Stimulated activated CD8-positive, alpha-beta memory T cell treated with anti-CD3 and anti-CD28 coated beads, Interleukin-4, amount 100 ng/mL, for 48 hours (primary cell): ENCODE data around the gene ICAM3.

Experiments
- DNase-seq: peaks from one replicate; pipeline ENCODE4 v3.0.0-alpha.2; 2020

The ICAM3 gene

DNA sequence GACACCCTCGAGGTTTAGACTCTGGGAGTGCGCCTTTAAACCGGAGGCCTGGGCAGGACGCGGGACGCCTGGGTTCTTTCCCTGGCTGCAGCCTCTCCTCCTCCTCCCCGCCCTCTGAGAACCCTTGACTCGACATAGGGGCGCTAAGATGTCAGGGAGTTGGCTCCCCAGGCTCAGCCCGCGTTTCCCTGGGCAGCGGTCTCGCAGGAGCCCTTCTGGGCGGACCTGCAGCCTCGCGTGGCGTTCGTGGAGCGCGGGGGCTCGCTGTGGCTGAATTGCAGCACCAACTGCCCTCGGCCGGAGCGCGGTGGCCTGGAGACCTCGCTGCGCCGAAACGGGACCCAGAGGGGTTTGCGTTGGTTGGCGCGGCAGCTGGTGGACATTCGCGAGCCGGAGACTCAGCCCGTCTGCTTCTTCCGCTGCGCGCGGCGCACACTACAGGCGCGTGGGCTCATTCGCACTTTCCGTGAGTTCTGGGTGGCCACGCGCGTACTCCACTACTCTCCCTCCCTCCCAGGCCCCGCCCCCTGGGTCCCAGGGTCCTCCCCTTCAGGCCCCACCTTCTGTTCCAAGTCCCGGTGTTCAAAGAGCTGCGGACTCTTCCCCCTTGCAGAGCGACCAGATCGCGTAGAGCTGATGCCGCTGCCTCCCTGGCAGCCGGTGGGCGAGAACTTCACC, 48.4 kb downstream of the ICAM3 start:
- DNase-seq: peak; percentile 81

DNA sequence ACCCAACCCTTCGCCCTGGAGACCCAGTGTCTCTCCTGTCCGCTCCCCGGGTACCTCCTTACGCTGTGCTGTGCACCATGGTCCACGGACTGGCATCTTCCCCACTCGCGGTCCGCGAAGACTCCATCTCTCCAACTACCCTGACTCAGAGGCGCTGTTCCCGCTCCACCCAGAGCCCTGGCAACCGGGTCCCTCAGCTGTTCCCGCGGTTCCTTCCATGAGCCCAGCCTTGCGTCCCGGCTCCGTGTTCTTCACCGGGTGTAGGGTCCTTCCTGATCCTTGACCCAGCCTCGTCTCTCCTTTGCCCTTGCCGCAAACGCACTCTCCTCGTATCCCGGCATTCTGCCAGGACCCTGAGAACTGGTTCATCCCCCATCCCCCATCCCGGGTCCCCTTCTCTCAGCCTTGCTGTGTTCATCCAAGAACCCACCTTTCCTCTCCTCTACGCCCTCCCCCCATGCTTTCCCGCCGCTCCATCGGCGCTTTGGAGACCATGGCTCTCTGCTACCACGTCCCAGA, 49.0 kb downstream of the ICAM3 start:
- peak; percentile 41 for DNase-seq

DNA sequence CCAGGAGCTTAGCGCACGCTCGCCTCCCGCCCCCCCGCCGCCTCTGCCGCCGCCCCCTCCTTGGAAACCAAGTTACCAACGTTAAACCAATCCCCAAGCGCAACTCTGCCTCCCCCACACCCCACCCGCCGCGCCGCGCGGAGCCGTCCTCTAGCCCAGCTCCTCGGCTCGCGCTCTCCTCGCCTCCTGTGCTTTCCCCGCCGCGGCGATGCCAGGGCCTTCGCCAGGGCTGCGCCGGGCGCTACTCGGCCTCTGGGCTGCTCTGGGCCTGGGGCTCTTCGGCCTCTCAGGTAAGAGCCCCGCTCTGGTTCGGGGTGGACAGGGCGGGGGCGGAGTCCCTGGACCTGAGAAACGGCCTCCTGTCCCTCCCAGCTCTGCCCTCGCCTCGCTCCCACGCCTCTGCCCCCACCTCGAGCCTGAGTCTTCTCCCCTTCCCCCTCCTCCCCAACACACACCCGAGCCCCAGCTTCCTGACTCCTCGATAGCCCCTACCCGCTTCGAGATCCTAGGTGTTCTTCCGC, 49.5 kb downstream of the ICAM3 start, which contains the start of gene ICAM5:
Gene ICAM5 (plus strand): TSS at position 117 of the 521 bp plus-strand sequence. CDS start 92 bp downstream, at position 209.
- peak; percentile 67 for DNase-seq

DNA sequence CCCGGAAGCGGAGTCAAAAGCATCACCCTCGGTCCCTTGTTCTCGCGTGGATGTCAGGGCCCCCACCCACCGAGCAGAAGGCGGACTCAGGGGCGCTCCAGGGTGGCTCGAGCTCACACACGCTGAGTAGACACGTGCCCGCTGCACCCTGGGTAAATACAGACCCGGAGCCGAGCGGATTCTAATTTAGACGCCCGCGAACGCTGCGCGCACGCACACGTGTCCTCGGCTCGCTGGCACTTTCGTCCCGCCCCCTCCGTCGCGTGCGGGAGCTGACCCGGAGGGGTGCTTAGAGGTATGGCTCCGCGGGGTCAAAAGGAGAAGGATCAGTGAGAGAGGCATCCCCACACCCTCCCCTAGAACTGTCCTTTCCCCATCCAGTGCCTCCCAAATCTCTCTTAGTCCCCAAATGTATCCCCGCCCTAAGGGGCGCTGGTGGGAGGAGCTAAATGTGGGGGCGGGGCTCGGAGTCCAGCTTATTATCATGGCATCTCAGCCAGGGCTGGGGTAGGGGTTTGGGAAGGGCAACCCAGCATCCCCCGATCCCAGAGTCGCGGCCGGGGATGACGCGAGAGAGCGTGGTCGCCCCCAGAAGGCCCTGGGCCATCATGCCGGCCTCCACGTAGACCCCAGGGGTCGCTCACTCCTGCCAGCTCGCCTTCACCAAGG, 50.1 kb downstream of the ICAM3 start:
- DNase-seq: peak; percentile 83

DNA sequence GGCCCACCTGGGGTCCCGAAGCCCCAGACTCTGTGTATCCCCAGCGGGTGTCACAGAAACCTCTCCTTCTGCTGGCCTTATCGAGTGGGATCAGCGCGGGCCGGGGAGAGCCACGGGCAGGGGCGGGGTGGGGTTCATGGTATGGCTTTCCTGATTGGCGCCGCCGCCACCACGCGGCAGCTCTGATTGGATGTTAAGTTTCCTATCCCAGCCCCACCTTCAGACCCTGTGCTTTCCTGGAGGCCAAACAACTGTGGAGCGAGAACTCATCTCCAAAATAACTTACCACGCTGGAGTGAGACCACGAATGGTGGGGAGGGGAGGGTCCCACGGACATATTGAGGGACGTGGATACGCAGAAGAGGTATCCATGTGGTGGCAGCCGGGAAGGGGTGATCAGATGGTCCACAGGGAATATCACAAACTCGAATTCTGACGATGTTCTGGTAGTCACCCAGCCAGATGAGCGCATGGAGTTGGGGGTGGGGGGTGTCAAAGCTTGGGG, 50.7 kb downstream of the ICAM3 start:
- peak; percentile 74 for DNase-seq

DNA sequence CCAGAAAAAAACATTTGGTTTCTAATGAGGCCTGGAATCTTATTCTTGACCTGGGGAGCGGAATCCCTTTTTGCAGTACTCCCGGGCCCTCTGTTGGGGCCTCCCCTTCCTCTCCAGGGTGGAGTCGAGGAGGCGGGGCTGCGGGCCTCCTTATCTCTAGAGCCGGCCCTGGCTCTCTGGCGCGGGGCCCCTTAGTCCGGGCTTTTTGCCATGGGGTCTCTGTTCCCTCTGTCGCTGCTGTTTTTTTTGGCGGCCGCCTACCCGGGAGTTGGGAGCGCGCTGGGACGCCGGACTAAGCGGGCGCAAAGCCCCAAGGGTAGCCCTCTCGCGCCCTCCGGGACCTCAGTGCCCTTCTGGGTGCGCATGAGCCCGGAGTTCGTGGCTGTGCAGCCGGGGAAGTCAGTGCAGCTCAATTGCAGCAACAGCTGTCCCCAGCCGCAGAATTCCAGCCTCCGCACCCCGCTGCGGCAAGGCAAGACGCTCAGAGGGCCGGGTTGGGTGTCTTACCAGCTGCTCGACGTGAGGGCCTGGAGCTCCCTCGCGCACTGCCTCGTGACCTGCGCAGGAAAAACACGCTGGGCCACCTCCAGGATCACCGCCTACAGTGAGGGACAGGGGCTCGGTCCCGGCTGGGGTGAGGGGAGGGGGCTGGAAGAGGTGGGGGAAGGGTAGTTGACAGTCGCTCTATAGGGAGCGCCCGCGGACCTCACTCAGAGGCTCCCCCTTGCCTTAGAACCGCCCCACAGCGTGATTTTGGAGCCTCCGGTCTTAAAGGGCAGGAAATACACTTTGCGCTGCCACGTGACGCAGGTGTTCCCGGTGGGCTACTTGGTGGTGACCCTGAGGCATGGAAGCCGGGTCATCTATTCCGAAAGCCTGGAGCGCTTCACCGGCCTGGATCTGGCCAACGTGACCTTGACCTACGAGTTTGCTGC, 52.4 kb downstream of the ICAM3 start, which contains the start of gene ICAM4:
Gene ICAM4 (plus strand): TSS at position 153 of the 935 bp plus-strand sequence. CDS start 58 bp downstream, at position 211.
- DNase-seq: peak; percentile 68

DNA sequence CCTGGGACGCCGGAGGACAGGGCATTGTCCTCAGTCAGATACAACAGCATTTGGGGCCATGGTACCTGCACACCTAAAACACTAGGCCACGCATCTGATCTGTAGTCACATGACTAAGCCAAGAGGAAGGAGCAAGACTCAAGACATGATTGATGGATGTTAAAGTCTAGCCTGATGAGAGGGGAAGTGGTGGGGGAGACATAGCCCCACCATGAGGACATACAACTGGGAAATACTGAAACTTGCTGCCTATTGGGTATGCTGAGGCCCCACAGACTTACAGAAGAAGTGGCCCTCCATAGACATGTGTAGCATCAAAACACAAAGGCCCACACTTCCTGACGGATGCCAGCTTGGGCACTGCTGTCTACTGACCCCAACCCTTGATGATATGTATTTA, 54.0 kb downstream of the ICAM3 start:
- DNase-seq: no peak

DNA sequence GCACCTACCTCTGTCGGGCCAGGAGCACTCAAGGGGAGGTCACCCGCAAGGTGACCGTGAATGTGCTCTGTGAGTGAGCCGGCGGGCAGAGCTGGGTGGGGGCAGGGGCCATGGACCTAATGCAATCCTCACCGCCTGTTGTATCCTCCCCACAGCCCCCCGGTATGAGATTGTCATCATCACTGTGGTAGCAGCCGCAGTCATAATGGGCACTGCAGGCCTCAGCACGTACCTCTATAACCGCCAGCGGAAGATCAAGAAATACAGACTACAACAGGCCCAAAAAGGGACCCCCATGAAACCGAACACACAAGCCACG, 54.5 kb downstream of the ICAM3 start:
- no peak for DNase-seq

DNA sequence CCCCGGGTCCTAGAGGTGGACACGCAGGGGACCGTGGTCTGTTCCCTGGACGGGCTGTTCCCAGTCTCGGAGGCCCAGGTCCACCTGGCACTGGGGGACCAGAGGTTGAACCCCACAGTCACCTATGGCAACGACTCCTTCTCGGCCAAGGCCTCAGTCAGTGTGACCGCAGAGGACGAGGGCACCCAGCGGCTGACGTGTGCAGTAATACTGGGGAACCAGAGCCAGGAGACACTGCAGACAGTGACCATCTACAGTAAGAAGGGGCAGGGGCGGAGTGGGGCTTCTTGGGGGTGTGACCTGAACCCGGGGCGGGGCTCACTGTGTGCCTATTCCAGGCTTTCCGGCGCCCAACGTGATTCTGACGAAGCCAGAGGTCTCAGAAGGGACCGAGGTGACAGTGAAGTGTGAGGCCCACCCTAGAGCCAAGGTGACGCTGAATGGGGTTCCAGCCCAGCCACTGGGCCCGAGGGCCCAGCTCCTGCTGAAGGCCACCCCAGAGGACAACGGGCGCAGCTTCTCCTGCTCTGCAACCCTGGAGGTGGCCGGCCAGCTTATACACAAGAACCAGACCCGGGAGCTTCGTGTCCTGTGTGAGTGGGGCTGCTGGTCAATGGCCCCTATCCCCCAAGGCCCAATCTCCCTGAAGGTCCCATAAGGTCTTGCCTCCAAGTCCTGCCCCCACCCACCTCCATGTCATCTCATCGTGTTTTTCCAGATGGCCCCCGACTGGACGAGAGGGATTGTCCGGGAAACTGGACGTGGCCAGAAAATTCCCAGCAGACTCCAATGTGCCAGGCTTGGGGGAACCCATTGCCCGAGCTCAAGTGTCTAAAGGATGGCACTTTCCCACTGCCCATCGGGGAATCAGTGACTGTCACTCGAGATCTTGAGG, 55.1 kb downstream of the ICAM3 start:
- DNase-seq: no peak
